DMS114 treated with DMSO at 0.1 percent for 48 hours (cell line): ENCODE data around the gene INPP5J.
"Not testable (repeated sequence)": the region's sequence is repeated elsewhere in the genome, so short reads cannot be mapped to it uniquely, and the experiment has no call there.

ENCODE experiments used
- DNase-seq: peaks from one replicate; lab custom pipeline; 2025; ENCODE audit not compliant: unreplicated experiment; lab: John Stamatoyannopoulos, UW

Gene INPP5J

GRCh38 chr22:31099841-31100761, 22.7 kb upstream of the INPP5J start:
- no peak for DNase-seq

GRCh38 chr22:31100762-31101525, 21.8 kb upstream of the INPP5J start:
- no peak for DNase-seq

- no peak for DNase-seq
Observed at GRCh38 chr22:31102441-31103081, 20.2 kb upstream of the INPP5J start.

- DNase-seq = no peak
Observed at GRCh38 chr22:31103111-31103510, 19.7 kb upstream of the INPP5J start.

- DNase-seq = no peak
Observed at GRCh38 chr22:31103899-31104694, 18.7 kb upstream of the INPP5J start.

GRCh38 chr22:31104869-31105268, 17.9 kb upstream of the INPP5J start:
- no peak for DNase-seq

- DNase-seq = no peak
Observed at GRCh38 chr22:31105282-31105929, 17.4 kb upstream of the INPP5J start.

- DNase-seq = no peak
Observed at GRCh38 chr22:31106001-31106571, 16.7 kb upstream of the INPP5J start.

- no peak for DNase-seq
Observed at GRCh38 chr22:31106731-31107177, 16.0 kb upstream of the INPP5J start.

- DNase-seq = peak; percentile 91
Observed at GRCh38 chr22:31107178-31107893, 15.4 kb upstream of the INPP5J start, which contains the start of gene SELENOM. Gene SELENOM (minus strand): TSS chr22:31107568. CDS start chr22:31107505, 63 bp downstream.

GRCh38 chr22:31107894-31108218, 14.9 kb upstream of the INPP5J start:
- DNase-seq = no peak

- DNase-seq = not testable (repeated sequence)
Observed at GRCh38 chr22:31112547-31113091, 10.1 kb upstream of the INPP5J start.

GRCh38 chr22:31118046-31118820, 4.5 kb upstream of the INPP5J start:
- DNase-seq = no peak

GRCh38 chr22:31119026-31119717, 3.6 kb upstream of the INPP5J start:
- no peak for DNase-seq

GRCh38 chr22:31120230-31120629, 2.5 kb upstream of the INPP5J start:
- no peak for DNase-seq

- DNase-seq = no peak
Observed at GRCh38 chr22:31120642-31121041, 2.1 kb upstream of the INPP5J start.

GRCh38 chr22:31121403-31121802, 1.4 kb upstream of the INPP5J start:
- no peak for DNase-seq

GRCh38 chr22:31122196-31122531, 602 bp upstream of the INPP5J start:
- DNase-seq = no peak
